MM.1S (cell line): Measurements from ENCODE around the gene EPB41L2.

Experiments used
- DNase-seq: peaks from one replicate; pipeline ENCODE4 v3.0.0-alpha.2; 2015
- H2AFZ ChIP-seq: fragments of 300-600 bp; sonication (generic); 2 replicates; pipeline ENCODE4 v1.6.0; 2016; ENCODE audit warnings: antibody characterized with exemption, low read length
- H3F3A ChIP-seq: fragments of 300-600 bp; sonication (generic); 2 replicates; pipeline ENCODE4 v1.6.1; 2016; ENCODE audit warnings: mild to moderate bottlenecking, antibody characterized with exemption, low read length, moderate library complexity, mixed read lengths; ENCODE audit not compliant: insufficient read depth
- H3K27ac ChIP-seq: fragments of 300-600 bp; sonication (generic); 2 replicates; pipeline ENCODE4 v1.5.1; 2016; ENCODE audit warnings: mild to moderate bottlenecking, low read length
- H3K27me3 ChIP-seq: fragments of 300-600 bp; sonication (generic); replicated peaks from 2 replicates; pipeline ENCODE4 v1.6.0; 2016; ENCODE audit warnings: low read length; ENCODE audit not compliant: insufficient read depth
- H3K36me3 ChIP-seq: fragments of 300-600 bp; sonication (generic); replicated peaks from 2 replicates; pipeline ENCODE4 v1.6.1; 2016; ENCODE audit warnings: mild to moderate bottlenecking, low read length, mixed read lengths; ENCODE audit not compliant: insufficient read depth
- H3K4me1 ChIP-seq: fragments of 300-600 bp; sonication (generic); 2 replicates; pipeline ENCODE4 v1.6.1; 2016; ENCODE audit warnings: low read length, mixed read lengths
- H3K4me2 ChIP-seq: fragments of 300-600 bp; sonication (generic); 2 replicates; pipeline ENCODE4 v1.6.0; 2016; ENCODE audit warnings: low read depth, low read length
- H3K4me3 ChIP-seq: fragments of 300-600 bp; sonication (generic); 2 replicates; pipeline ENCODE4 v1.5.1; 2016; ENCODE audit warnings: low read length, mixed read lengths
- H3K79me2 ChIP-seq: fragments of 300-600 bp; sonication (generic); 2 replicates; pipeline ENCODE4 v1.6.1; 2016; ENCODE audit warnings: mixed run types, low read length, mixed read lengths
- H3K9ac ChIP-seq: fragments of 300-600 bp; sonication (generic); 2 replicates; pipeline ENCODE4 v1.6.1; 2016; ENCODE audit warnings: low read length, mixed read lengths
- H3K9me2 ChIP-seq: fragments of 300-600 bp; sonication (generic); replicated peaks from 2 replicates; pipeline ENCODE4 v1.6.1; 2016; ENCODE audit warnings: mild to moderate bottlenecking, low read length, mixed read lengths; ENCODE audit not compliant: insufficient read depth
- H3K9me3 ChIP-seq: fragments of 300-600 bp; sonication (generic); replicated peaks from 2 replicates; pipeline ENCODE4 v1.6.1; 2016; ENCODE audit warnings: mild to moderate bottlenecking, low read length, mixed read lengths; ENCODE audit not compliant: insufficient read depth
- H4K20me1 ChIP-seq: fragments of 300-600 bp; sonication (generic); 2 replicates; pipeline ENCODE4 v1.6.1; 2016; ENCODE audit warnings: mild to moderate bottlenecking, low read length, moderate library complexity, mixed read lengths; ENCODE audit not compliant: insufficient read depth
- EZH2 ChIP-seq: fragments of 300-600 bp; sonication (generic); optimal IDR thresholded peaks from 2 replicates; pipeline ENCODE3; 2017; ENCODE audit warnings: low read depth, mild to moderate bottlenecking, antibody characterized with exemption, low read length, mixed read lengths
- EZH2phosphoT487 ChIP-seq: fragments of 300-600 bp; sonication (generic); IDR thresholded peaks from 2 replicates; pipeline ENCODE4 v1.6.1; 2018; ENCODE audit warnings: antibody characterized with exemption, low read length
- TF ChIP-seq, protein P1 (sequence below): fragments of 300-600 bp; sonication (generic); IDR thresholded peaks from 2 replicates; pipeline ENCODE4 v1.5.1; 2016; ENCODE audit warnings: antibody characterized with exemption, low read length, mixed read lengths

EPB41L2 gene

DNA sequence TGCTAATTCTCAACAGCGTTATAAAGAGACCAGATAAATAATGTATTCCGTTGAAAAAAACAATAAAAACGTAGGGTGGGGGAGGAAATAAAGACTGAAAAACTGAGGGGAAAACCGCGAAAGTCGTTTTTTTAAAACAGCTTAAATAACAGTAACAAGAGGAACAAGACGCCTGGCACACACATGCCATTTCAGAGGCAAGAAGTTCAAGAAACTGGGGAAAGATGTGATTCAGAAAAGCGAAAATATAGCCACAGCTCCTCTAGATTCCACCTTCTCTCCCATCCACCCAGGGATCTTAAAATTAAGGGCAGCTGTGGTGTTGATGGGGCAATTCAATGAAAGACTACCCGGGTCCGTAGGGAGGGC lies 1.3 kb downstream of the EPB41L2 start:
- H3K9me3 ChIP-seq, result no peaks in the 10 kb centered on the region
- peaks cover 4% of the 10 kb centered on the region for H3F3A ChIP-seq
- H4K20me1 ChIP-seq, result no peaks in the 10 kb centered on the region
- no peak overlapping the region for H2AFZ ChIP-seq
- H3K79me2 ChIP-seq, result peaks cover 17% of the 10 kb centered on the region; the same call in 1 of the 2 replicates
- no peak for DNase-seq
- no peaks in the 10 kb centered on the region for H3K9me2 ChIP-seq
- no peak for TF ChIP-seq EZH2
- TF ChIP-seq, protein P1, sequence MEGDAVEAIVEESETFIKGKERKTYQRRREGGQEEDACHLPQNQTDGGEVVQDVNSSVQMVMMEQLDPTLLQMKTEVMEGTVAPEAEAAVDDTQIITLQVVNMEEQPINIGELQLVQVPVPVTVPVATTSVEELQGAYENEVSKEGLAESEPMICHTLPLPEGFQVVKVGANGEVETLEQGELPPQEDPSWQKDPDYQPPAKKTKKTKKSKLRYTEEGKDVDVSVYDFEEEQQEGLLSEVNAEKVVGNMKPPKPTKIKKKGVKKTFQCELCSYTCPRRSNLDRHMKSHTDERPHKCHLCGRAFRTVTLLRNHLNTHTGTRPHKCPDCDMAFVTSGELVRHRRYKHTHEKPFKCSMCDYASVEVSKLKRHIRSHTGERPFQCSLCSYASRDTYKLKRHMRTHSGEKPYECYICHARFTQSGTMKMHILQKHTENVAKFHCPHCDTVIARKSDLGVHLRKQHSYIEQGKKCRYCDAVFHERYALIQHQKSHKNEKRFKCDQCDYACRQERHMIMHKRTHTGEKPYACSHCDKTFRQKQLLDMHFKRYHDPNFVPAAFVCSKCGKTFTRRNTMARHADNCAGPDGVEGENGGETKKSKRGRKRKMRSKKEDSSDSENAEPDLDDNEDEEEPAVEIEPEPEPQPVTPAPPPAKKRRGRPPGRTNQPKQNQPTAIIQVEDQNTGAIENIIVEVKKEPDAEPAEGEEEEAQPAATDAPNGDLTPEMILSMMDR, result no peak
- TF ChIP-seq EZH2phosphoT487, result no peak
- peak overlapping the region; percentile 87; the same call in 1 of the 2 replicates for H3K4me3 ChIP-seq
- H3K4me2 ChIP-seq, result 0 out of 2 replicates have a peak overlapping the region, but pooled peaks have one; percentile 0
- peaks cover 5% of the 10 kb centered on the region; the same call in 1 of the 2 replicates for H3K4me1 ChIP-seq
- H3K27ac ChIP-seq, result no peak overlapping the region
- H3K9ac ChIP-seq, result no peak overlapping the region
- H3K36me3 ChIP-seq, result no peaks in the 10 kb centered on the region
- no peaks in the 10 kb centered on the region for H3K27me3 ChIP-seq

DNA sequence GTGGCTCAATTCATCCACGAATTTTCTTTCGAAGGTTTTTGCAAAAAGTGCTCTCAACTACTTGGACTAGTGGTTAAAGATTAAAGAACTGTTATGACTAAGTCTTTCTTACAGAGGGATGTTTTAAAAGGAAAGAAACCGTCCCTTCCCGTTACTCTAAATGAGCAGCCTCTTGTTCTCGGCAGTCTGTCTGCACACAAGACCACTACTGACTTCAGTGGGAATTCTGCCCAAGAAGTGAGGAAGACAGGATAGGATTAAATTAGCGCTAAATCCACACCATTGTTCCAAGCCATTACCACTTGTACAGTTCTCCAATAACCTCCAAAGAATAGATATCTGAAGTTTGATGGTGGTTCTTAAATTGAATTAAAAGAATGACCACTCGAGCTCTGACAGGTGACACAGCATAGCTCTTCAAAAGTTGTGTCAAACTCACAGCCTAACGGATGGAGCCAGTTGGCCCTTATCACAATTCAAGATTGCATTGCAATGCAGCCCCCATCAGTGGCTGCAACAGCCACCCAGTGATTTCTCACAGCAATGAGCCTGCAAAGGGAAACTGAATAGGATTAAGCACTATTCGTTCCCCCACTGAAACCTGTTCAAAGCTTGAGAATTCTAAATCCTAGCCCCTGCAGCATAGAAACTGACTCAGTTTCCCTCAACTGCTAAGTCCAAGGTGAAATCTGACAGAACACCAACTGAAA lies 1.8 kb downstream of the EPB41L2 start:
- Histone ChIP-seq H3K79me2 (peaks cover 22% of the 10 kb centered on the region; the same call in 1 of the 2 replicates), H3F3A (peaks cover 4% of the 10 kb centered on the region), H3K9me3 (no peaks in the 10 kb centered on the region), H3K27ac (no peak overlapping the region), H4K20me1 (no peaks in the 10 kb centered on the region), H3K4me1 (peaks cover 5% of the 10 kb centered on the region; the same call in 1 of the 2 replicates), H3K9me2 (no peaks in the 10 kb centered on the region), H3K36me3 (no peaks in the 10 kb centered on the region), H3K4me3 (no peak overlapping the region), H2AFZ (no peak overlapping the region), H3K9ac (no peak overlapping the region), H3K27me3 (no peaks in the 10 kb centered on the region), H3K4me2 (0 out of 2 replicates have a peak overlapping the region, but pooled peaks have one; percentile 0)
- no peak for TF ChIP-seq EZH2
- no peak for TF ChIP-seq EZH2phosphoT487
- TF ChIP-seq, protein P1, result no peak
- no peak for DNase-seq

DNA sequence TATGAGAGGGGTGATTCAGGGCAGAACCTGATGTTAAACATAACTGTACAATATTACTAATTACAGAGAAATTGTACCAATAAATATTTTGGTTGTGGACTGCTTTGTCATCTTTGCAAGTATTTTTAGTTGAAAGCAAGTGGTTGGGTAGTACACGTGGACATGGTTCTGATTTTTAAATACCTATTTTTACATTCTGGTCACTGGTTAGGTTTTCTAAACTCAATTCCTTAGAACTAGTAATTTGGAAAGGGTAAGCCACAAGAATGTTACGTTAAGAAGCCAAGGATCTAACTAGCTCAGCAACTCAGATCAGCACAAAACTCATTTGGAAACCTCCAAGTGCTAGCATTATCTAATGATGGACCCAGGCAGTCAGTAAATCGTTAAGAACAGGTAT lies 2.7 kb downstream of the EPB41L2 start:
- TF ChIP-seq EZH2 (no peak), EZH2phosphoT487 (no peak)
- Histone ChIP-seq H3K36me3 (no peaks in the 10 kb centered on the region), H3K4me2 (no peak overlapping the region), H3K27me3 (no peaks in the 10 kb centered on the region), H3K79me2 (peaks cover 22% of the 10 kb centered on the region; the same call in 1 of the 2 replicates), H2AFZ (no peak overlapping the region), H3K4me3 (no peak overlapping the region), H3K9me2 (no peaks in the 10 kb centered on the region), H3K9me3 (no peaks in the 10 kb centered on the region), H3K9ac (no peak overlapping the region), H3F3A (peaks cover 4% of the 10 kb centered on the region), H3K27ac (no peak overlapping the region), H4K20me1 (no peaks in the 10 kb centered on the region), H3K4me1 (peaks cover 5% of the 10 kb centered on the region; the same call in 1 of the 2 replicates)
- DNase-seq, result no peak

DNA sequence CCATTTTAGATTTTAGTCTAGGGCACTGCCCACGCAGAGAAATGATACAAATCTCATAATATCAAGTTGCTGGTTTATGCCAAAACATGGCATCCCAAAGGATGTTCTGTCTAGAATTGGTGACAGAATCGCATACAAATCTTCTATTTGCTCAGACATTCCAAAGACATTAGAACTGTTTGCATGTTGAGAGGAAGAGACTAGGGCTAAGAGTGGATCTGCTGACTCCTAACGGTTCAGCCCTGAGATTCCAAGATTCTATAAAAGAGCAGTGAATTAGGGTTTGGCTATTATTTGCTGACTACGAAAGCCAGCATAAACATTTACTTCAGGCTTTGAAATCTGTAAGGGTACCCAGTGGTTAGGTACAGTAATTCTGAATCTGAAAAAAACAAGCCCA lies 3.6 kb downstream of the EPB41L2 start:
- no peaks in the 10 kb centered on the region for H3K9me2 ChIP-seq
- no peak overlapping the region for H3K4me3 ChIP-seq
- H4K20me1 ChIP-seq, result no peaks in the 10 kb centered on the region
- H3K79me2 ChIP-seq, result peaks cover 24% of the 10 kb centered on the region; the same call in 1 of the 2 replicates
- no peak overlapping the region for H3K9ac ChIP-seq
- DNase-seq, result no peak
- peaks cover 4% of the 10 kb centered on the region for H3F3A ChIP-seq
- H3K4me1 ChIP-seq, result peaks cover 5% of the 10 kb centered on the region; the same call in 1 of the 2 replicates
- TF ChIP-seq EZH2, result no peak
- TF ChIP-seq, protein P1, result no peak
- no peak for TF ChIP-seq EZH2phosphoT487
- H3K27ac ChIP-seq, result no peak overlapping the region
- no peaks in the 10 kb centered on the region for H3K36me3 ChIP-seq
- H3K27me3 ChIP-seq, result no peaks in the 10 kb centered on the region
- no peak overlapping the region for H3K4me2 ChIP-seq
- H3K9me3 ChIP-seq, result no peaks in the 10 kb centered on the region
- H2AFZ ChIP-seq, result no peak overlapping the region
